RWPE2 (cell line): Measurements from ENCODE around the gene MRPS22.
A peak's percentile ranks its signal among the peaks of the same experiment; 100 is the strongest.

Source experiments
- ATAC-seq: fragments of 200-7000 bp; cut with Tn5 transposase; 3 replicates; pipeline ENCODE4 v1.9.1; 2021; ENCODE audit warnings: low read depth
- DNase-seq: peaks from one replicate; pipeline ENCODE4 v3.0.0-alpha.2; 2020; ENCODE audit warnings: low spot score
- H3K27ac ChIP-seq: fragments of 450-650 bp; 2 replicates; pipeline ENCODE4 v1.5.1; 2017; ENCODE audit warnings: mild to moderate bottlenecking; ENCODE audit not compliant: poor library complexity, severe bottlenecking
- H3K27me3 ChIP-seq: fragments of 250-450 bp; sonication (Bioruptor Pico); 2 replicates; pipeline ENCODE4 v1.5.1; 2021; ENCODE audit warnings: mild to moderate bottlenecking, moderate library complexity; ENCODE audit not compliant: insufficient read depth, poor library complexity, severe bottlenecking
- H3K36me3 ChIP-seq: fragments of 250-450 bp; sonication (Bioruptor Pico); 2 replicates; pipeline ENCODE4 v1.5.1; 2020; ENCODE audit warnings: low read depth, mild to moderate bottlenecking, moderate library complexity
- H3K4me1 ChIP-seq: fragments of 250-450 bp; sonication (Bioruptor Pico); 2 replicates; pipeline ENCODE4 v1.5.1; 2021; ENCODE audit warnings: mild to moderate bottlenecking, moderate library complexity; ENCODE audit not compliant: insufficient read depth, poor library complexity, severe bottlenecking
- H3K4me3 ChIP-seq: fragments of 250-450 bp; sonication (Bioruptor Pico); 2 replicates; pipeline ENCODE4 v1.5.1; 2021; ENCODE audit warnings: mild to moderate bottlenecking, moderate library complexity; ENCODE audit not compliant: severe bottlenecking
- H3K9me3 ChIP-seq: fragments of 250-450 bp; sonication (Bioruptor Pico); 2 replicates; pipeline ENCODE4 v1.5.1; 2021; ENCODE audit warnings: mild to moderate bottlenecking, moderate library complexity; ENCODE audit not compliant: severe bottlenecking
- TF ChIP-seq, protein P1 (sequence below): fragments of 450-650 bp; IDR thresholded peaks from one replicate; pipeline ENCODE4 v1.5.1; 2017; ENCODE audit warnings: mild to moderate bottlenecking, moderate library complexity; ENCODE audit not compliant: poor library complexity, severe bottlenecking

Gene MRPS22

GRCh38 chr3:139310474-139310933 is 33.3 kb upstream of the MRPS22 start:
- Histone ChIP-seq H3K27ac (peak overlapping the region; percentile 52), H3K9me3 (no peaks in the 10 kb centered on the region), H3K4me3 (no peak overlapping the region), H3K4me1 (peaks cover 26% of the 10 kb centered on the region), H3K27me3 (no peaks in the 10 kb centered on the region), H3K36me3 (no peaks in the 10 kb centered on the region)
- DNase-seq (no peak), ATAC-seq (peak; percentile 84)
- TF ChIP-seq, protein P1, sequence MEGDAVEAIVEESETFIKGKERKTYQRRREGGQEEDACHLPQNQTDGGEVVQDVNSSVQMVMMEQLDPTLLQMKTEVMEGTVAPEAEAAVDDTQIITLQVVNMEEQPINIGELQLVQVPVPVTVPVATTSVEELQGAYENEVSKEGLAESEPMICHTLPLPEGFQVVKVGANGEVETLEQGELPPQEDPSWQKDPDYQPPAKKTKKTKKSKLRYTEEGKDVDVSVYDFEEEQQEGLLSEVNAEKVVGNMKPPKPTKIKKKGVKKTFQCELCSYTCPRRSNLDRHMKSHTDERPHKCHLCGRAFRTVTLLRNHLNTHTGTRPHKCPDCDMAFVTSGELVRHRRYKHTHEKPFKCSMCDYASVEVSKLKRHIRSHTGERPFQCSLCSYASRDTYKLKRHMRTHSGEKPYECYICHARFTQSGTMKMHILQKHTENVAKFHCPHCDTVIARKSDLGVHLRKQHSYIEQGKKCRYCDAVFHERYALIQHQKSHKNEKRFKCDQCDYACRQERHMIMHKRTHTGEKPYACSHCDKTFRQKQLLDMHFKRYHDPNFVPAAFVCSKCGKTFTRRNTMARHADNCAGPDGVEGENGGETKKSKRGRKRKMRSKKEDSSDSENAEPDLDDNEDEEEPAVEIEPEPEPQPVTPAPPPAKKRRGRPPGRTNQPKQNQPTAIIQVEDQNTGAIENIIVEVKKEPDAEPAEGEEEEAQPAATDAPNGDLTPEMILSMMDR, result no peak

GRCh38 chr3:139311557-139311956 is 32.3 kb upstream of the MRPS22 start:
- Histone ChIP-seq H3K27ac (no peak overlapping the region), H3K27me3 (no peaks in the 10 kb centered on the region)

DNA sequence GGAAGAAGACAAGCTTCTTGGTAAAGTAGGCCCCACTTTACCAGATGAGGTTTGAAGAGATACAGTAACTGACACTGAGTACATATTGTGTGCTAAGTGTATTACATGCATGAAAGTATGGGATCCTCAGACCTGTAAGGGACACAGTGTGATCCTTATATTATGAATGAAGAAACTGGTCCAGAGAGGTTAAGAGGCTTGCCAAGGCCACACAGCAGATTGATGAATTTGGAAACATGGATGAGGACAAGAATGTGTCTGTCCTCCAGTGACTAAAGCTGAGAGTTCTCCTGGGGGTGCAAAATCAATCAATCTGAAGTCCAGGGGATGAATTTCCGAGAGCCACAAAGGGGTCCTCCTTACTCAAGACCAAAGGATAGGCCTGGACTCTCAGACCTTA is 31.4 kb upstream of the MRPS22 start:
- TF ChIP-seq, protein P1, result no peak
- ATAC-seq, result no peak
- no peak overlapping the region for H3K4me3 ChIP-seq
- H3K4me1 ChIP-seq, result peaks cover 28% of the 10 kb centered on the region
- H3K9me3 ChIP-seq, result no peaks in the 10 kb centered on the region
- no peaks in the 10 kb centered on the region for H3K27me3 ChIP-seq
- H3K36me3 ChIP-seq, result no peaks in the 10 kb centered on the region
- peak; percentile 2 for DNase-seq
- H3K27ac ChIP-seq, result no peak overlapping the region

More at GRCh38 chr3:139311557-139311956, 32.3 kb upstream of the MRPS22 start:
- Histone ChIP-seq H3K4me1 (peaks cover 26% of the 10 kb centered on the region), H3K36me3 (no peaks in the 10 kb centered on the region), H3K9me3 (no peaks in the 10 kb centered on the region), H3K4me3 (no peak overlapping the region)
- TF ChIP-seq, protein P1, result no peak
- DNase-seq, result no peak
- ATAC-seq, result no peak

GRCh38 chr3:139312959-139313358 is 30.9 kb upstream of the MRPS22 start:
- no peak overlapping the region for H3K27ac ChIP-seq
- DNase-seq (no peak), ATAC-seq (peak; percentile 60; the same call in 2 of the 3 replicates)
- no peaks in the 10 kb centered on the region for H3K27me3 ChIP-seq
- H3K36me3 ChIP-seq, result no peaks in the 10 kb centered on the region
- TF ChIP-seq, protein P1, result no peak
- H3K4me1 ChIP-seq, result peaks cover 34% of the 10 kb centered on the region
- no peak overlapping the region for H3K4me3 ChIP-seq
- no peaks in the 10 kb centered on the region for H3K9me3 ChIP-seq

- ATAC-seq (no peak), DNase-seq (no peak)
- Histone ChIP-seq H3K4me3 (no peak overlapping the region), H3K36me3 (no peaks in the 10 kb centered on the region), H3K27me3 (no peaks in the 10 kb centered on the region), H3K27ac (no peak overlapping the region), H3K9me3 (no peaks in the 10 kb centered on the region), H3K4me1 (peaks cover 38% of the 10 kb centered on the region)
- TF ChIP-seq, protein P1, result no peak
These were observed 29.9 kb upstream of the MRPS22 start for GRCh38 chr3:139313921-139314320.
